ENCODE data around the gene SBF2.

SBF2 gene

GRCh38 chr11:10317776-10318526, 23.9 kb upstream of the SBF2 start:
- TF ChIP-seq CTCF (IDR thresholded peaks at IDR 0.05; ENCODE audit: extremely low read depth, insufficient read depth, missing control alignments): no peak
- in situ Hi-C loops (cut with MboI; ENCODE audit: low pct_unique_long_range_greater_than_20kb, low sequenced_read_pairs, unreplicated experiment): loop anchor here (10.0 to 25.0 kb wide), 3 partner anchors 331 to 563 kb away; no protein-coding TSS in a partner anchor
- DNase-seq (ENCODE audit: low spot score): peak; percentile 43

GRCh38 chr11:10317151-10317755, 23.2 kb upstream of the SBF2 start:
- in situ Hi-C loops (cut with MboI; ENCODE audit: low pct_unique_long_range_greater_than_20kb, low sequenced_read_pairs, unreplicated experiment): loop anchor here (10.0 to 25.0 kb wide), 3 partner anchors 330 to 562 kb away; no protein-coding TSS in a partner anchor
- TF ChIP-seq CTCF (IDR thresholded peaks at IDR 0.05; ENCODE audit: extremely low read depth, insufficient read depth, missing control alignments): no peak
- DNase-seq (ENCODE audit: low spot score): no peak

- no peak for TF ChIP-seq CTCF (IDR thresholded peaks at IDR 0.05; ENCODE audit: extremely low read depth, insufficient read depth, missing control alignments)
- no peak for DNase-seq (ENCODE audit: low spot score)
- in situ Hi-C loops (cut with MboI; ENCODE audit: low pct_unique_long_range_greater_than_20kb, low sequenced_read_pairs, unreplicated experiment): loop anchor here (10.0 to 25.0 kb wide), 3 partner anchors 328 to 560 kb away; no protein-coding TSS in a partner anchor
These were observed 21.1 kb upstream of the SBF2 start for GRCh38 chr11:10315083-10315482.

GRCh38 chr11:10314199-10315072, 20.4 kb upstream of the SBF2 start:
- no peak for TF ChIP-seq CTCF (IDR thresholded peaks at IDR 0.05; ENCODE audit: extremely low read depth, insufficient read depth, missing control alignments)
- no peak for DNase-seq (ENCODE audit: low spot score)
- in situ Hi-C loops (cut with MboI; ENCODE audit: low pct_unique_long_range_greater_than_20kb, low sequenced_read_pairs, unreplicated experiment): loop anchor here (10.0 to 25.0 kb wide), 3 partner anchors 327 to 560 kb away; no protein-coding TSS in a partner anchor

GRCh38 chr11:10311802-10312201, 17.8 kb upstream of the SBF2 start:
- TF ChIP-seq CTCF (IDR thresholded peaks at IDR 0.05; ENCODE audit: extremely low read depth, insufficient read depth, missing control alignments): no peak

GRCh38 chr11:10310301-10310841, 16.4 kb upstream of the SBF2 start:
- in situ Hi-C loops (cut with MboI; ENCODE audit: low pct_unique_long_range_greater_than_20kb, low sequenced_read_pairs, unreplicated experiment): loop anchor here (10.0 to 25.0 kb wide), 3 partner anchors 323 to 556 kb away; no protein-coding TSS in a partner anchor
- TF ChIP-seq CTCF (IDR thresholded peaks at IDR 0.05; ENCODE audit: extremely low read depth, insufficient read depth, missing control alignments): no peak
- no peak for DNase-seq (ENCODE audit: low spot score)

More at GRCh38 chr11:10311802-10312201, 17.8 kb upstream of the SBF2 start:
- no peak for DNase-seq (ENCODE audit: low spot score)
- in situ Hi-C loops (cut with MboI; ENCODE audit: low pct_unique_long_range_greater_than_20kb, low sequenced_read_pairs, unreplicated experiment): loop anchor here (10.0 to 25.0 kb wide), 3 partner anchors 325 to 557 kb away; no protein-coding TSS in a partner anchor

All from GM13977 (cell line).